Measurements from ENCODE around the gene RNF167.
A peak's percentile ranks its signal among the peaks of the same experiment; 100 is the strongest.

DNA sequence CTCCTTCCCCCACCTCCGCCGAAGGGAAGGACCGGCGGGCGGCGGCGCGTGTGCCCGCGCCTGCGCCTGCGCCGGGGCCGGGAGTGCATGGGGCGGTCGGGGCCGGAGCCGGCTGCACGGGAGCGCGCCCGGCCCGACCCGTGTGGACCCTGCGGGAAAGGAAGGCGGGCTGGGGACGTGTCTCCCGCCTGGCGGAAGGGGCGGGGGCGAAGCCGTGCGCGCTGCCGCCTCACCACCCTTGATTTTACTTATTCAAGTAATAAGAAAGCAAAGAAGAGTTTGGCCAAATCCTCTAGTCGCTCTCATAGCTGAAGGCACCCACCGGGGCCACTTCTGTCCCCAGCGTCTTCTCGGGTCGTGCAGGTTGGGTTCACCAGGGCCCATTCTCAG, 8.9 kb downstream of the RNF167 start:
- TF ChIP-seq RAD21 (IDR thresholded peaks at IDR 0.05; ENCODE audit: low read depth) (no peak), EP300 (IDR thresholded peaks at IDR 0.05; ENCODE audit: borderline replicate concordance) (no peak), TAF1 (IDR thresholded peaks at IDR 0.05; ENCODE audit: low read depth) (no peak), YY1 (IDR thresholded peaks at IDR 0.05; ENCODE audit: low read depth) (peak; percentile 14; the same call in 1 of the 2 replicates), ZBTB7A (IDR thresholded peaks at IDR 0.05; ENCODE audit: low read depth) (no peak)
- TF ChIP-seq, protein P1, sequence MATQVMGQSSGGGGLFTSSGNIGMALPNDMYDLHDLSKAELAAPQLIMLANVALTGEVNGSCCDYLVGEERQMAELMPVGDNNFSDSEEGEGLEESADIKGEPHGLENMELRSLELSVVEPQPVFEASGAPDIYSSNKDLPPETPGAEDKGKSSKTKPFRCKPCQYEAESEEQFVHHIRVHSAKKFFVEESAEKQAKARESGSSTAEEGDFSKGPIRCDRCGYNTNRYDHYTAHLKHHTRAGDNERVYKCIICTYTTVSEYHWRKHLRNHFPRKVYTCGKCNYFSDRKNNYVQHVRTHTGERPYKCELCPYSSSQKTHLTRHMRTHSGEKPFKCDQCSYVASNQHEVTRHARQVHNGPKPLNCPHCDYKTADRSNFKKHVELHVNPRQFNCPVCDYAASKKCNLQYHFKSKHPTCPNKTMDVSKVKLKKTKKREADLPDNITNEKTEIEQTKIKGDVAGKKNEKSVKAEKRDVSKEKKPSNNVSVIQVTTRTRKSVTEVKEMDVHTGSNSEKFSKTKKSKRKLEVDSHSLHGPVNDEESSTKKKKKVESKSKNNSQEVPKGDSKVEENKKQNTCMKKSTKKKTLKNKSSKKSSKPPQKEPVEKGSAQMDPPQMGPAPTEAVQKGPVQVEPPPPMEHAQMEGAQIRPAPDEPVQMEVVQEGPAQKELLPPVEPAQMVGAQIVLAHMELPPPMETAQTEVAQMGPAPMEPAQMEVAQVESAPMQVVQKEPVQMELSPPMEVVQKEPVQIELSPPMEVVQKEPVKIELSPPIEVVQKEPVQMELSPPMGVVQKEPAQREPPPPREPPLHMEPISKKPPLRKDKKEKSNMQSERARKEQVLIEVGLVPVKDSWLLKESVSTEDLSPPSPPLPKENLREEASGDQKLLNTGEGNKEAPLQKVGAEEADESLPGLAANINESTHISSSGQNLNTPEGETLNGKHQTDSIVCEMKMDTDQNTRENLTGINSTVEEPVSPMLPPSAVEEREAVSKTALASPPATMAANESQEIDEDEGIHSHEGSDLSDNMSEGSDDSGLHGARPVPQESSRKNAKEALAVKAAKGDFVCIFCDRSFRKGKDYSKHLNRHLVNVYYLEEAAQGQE (IDR thresholded peaks at IDR 0.05; ENCODE audit: low read depth) = no peak
- TF ChIP-seq, protein P2, sequence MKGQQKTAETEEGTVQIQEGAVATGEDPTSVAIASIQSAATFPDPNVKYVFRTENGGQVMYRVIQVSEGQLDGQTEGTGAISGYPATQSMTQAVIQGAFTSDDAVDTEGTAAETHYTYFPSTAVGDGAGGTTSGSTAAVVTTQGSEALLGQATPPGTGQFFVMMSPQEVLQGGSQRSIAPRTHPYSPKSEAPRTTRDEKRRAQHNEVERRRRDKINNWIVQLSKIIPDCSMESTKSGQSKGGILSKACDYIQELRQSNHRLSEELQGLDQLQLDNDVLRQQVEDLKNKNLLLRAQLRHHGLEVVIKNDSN (IDR thresholded peaks at IDR 0.05) = no peak
